PC-3 (cell line): ENCODE data around the gene FAM184A. TPM values are rescaled to one million over a fixed set of nuclear protein-coding genes. Genes with fewer than 3 reads are reported as not detected.
"Not testable (repeated sequence)": the region's sequence is repeated elsewhere in the genome, so short reads cannot be mapped to it uniquely, and the experiment has no call there.

Experiments used
- ATAC-seq: fragments of 200-7000 bp; cut with Tn5 transposase; 2 replicates; pipeline ENCODE4 v1.9.1; 2020; ENCODE audit warnings: mild to moderate bottlenecking, moderate library complexity
- BruUV-seq: library from RNA; stranded (reverse); fragments of 400-500 nt; replicated peaks from 2 replicates; lab custom pipeline; 2021; lab: Mats Ljungman, UMichigan
- CTCF ChIA-PET: fragments of 300-600 bp; sonication (Branson Sonifier 250); formaldehyde crosslinking; loops from one replicate; lab custom pipeline; 2022; ENCODE audit warnings: antibody characterized with exemption; lab: Charles Lee
- POLR2A ChIA-PET: fragments of 300-600 bp; sonication (Branson Sonifier 250); formaldehyde crosslinking; loops from one replicate; lab custom pipeline; 2022; ENCODE audit warnings: antibody characterized with exemption; ENCODE audit not compliant: unreplicated experiment; lab: Charles Lee
- DNase-seq: peaks from one replicate; pipeline ENCODE4 v3.0.0-alpha.2; 2015
- H2AFZ ChIP-seq: fragments of 300-600 bp; sonication (generic); 2 replicates; pipeline ENCODE4 v1.6.0; 2016; ENCODE audit warnings: antibody characterized with exemption, low read length
- H3F3A ChIP-seq: fragments of 300-600 bp; sonication (generic); one replicate; pipeline ENCODE4 v1.6.0; 2017; ENCODE audit warnings: antibody characterized with exemption, low read length, control low read depth, mild to moderate bottlenecking; ENCODE audit not compliant: unreplicated experiment
- H3K27ac ChIP-seq: fragments of 300-600 bp; sonication (generic); 2 replicates; pipeline ENCODE4 v1.5.1; 2016; ENCODE audit warnings: mild to moderate bottlenecking, low read length
- H3K27me3 ChIP-seq: fragments of 300-600 bp; sonication (generic); 2 replicates; pipeline ENCODE4 v1.6.1; 2016; ENCODE audit warnings: low read length, mixed read lengths
- H3K36me3 ChIP-seq: fragments of 300-600 bp; sonication (generic); 2 replicates; pipeline ENCODE4 v1.6.1; 2016; ENCODE audit warnings: low read depth, mixed run types, low read length, mixed read lengths
- H3K4me1 ChIP-seq: fragments of 300-600 bp; sonication (generic); 2 replicates; pipeline ENCODE4 v1.5.1; 2016; ENCODE audit warnings: low read length; ENCODE audit not compliant: insufficient read depth
- H3K4me2 ChIP-seq: fragments of 300-600 bp; sonication (generic); 2 replicates; pipeline ENCODE4 v1.6.0; 2016; ENCODE audit warnings: low read length
- H3K4me3 ChIP-seq: fragments of 300-600 bp; sonication (generic); 2 replicates; pipeline ENCODE4 v1.5.1; 2016; ENCODE audit warnings: mild to moderate bottlenecking, low read length, mixed read lengths
- H3K79me2 ChIP-seq: fragments of 300-600 bp; sonication (generic); 2 replicates; pipeline ENCODE4 v1.6.1; 2017; ENCODE audit warnings: low read length, mixed read lengths
- H3K9ac ChIP-seq: fragments of 300-600 bp; sonication (generic); 2 replicates; pipeline ENCODE4 v1.6.0; 2016; ENCODE audit warnings: mild to moderate bottlenecking, low read length
- H3K9me2 ChIP-seq: fragments of 300-600 bp; sonication (generic); replicated peaks from 2 replicates; pipeline ENCODE4 v1.6.1; 2016; ENCODE audit warnings: mixed run types, low read length, mixed read lengths
- H3K9me3 ChIP-seq: fragments of 300-600 bp; sonication (generic); 2 replicates; pipeline ENCODE4 v1.6.1; 2016; ENCODE audit warnings: low read length, mixed read lengths
- H4K20me1 ChIP-seq: fragments of 300-600 bp; sonication (generic); 2 replicates; pipeline ENCODE4 v1.6.1; 2016; ENCODE audit warnings: low read length, mixed read lengths
- EZH2 ChIP-seq: fragments of 300-600 bp; sonication (generic); IDR thresholded peaks from one replicate; pipeline ENCODE4 v1.6.1; 2017; ENCODE audit warnings: antibody characterized with exemption, mild to moderate bottlenecking, low read length; ENCODE audit not compliant: unreplicated experiment
- EZH2phosphoT487 ChIP-seq: fragments of 300-600 bp; sonication (generic); IDR thresholded peaks from 2 replicates; pipeline ENCODE4 v1.6.1; 2018; ENCODE audit warnings: mild to moderate bottlenecking, antibody characterized with exemption, low read length, borderline replicate concordance
- intact Hi-C: fragments of 100-400 bp; cut with micrococcal nuclease; formaldehyde crosslinking; loops from 2 replicates; pipeline ENCODE4 v1.9.0; 2023
- total RNA-seq: library from RNA; depleted of rRNA; stranded (reverse); fragments of >200 nt; gene quantifications from 2 replicates; pipeline ENCODE4 v1.2.3, GENCODE V29; 2014
- TF ChIP-seq, protein P1 (sequence below): fragments of 300-600 bp; sonication (generic); conservative IDR thresholded peaks from 2 replicates; pipeline ENCODE4 v1.5.1; 2017; ENCODE audit warnings: antibody characterized with exemption, low read depth, mild to moderate bottlenecking, low read length

FAM184A gene
- total RNA-seq, 1 experiment from 2014 or later = 4.4 TPM

- Histone ChIP-seq H3K27ac (no peak overlapping the region), H3K9me3 (no peaks in the 10 kb centered on the region), H4K20me1 (no peaks in the 10 kb centered on the region), H3K9ac (no peak overlapping the region), H2AFZ (no peak overlapping the region), H3K4me1 (no peaks in the 10 kb centered on the region), H3K27me3 (no peaks in the 10 kb centered on the region), H3K4me3 (no peak overlapping the region), H3K79me2 (no peaks in the 10 kb centered on the region), H3F3A (no peaks in the 10 kb centered on the region), H3K36me3 (no peaks in the 10 kb centered on the region), H3K4me2 (no peak overlapping the region), H3K9me2 (no peaks in the 10 kb centered on the region)
- intact Hi-C loops = no loop called here
- TF ChIP-seq EZH2phosphoT487 (no peak), EZH2 (no peak)
- TF ChIP-seq, protein P1, sequence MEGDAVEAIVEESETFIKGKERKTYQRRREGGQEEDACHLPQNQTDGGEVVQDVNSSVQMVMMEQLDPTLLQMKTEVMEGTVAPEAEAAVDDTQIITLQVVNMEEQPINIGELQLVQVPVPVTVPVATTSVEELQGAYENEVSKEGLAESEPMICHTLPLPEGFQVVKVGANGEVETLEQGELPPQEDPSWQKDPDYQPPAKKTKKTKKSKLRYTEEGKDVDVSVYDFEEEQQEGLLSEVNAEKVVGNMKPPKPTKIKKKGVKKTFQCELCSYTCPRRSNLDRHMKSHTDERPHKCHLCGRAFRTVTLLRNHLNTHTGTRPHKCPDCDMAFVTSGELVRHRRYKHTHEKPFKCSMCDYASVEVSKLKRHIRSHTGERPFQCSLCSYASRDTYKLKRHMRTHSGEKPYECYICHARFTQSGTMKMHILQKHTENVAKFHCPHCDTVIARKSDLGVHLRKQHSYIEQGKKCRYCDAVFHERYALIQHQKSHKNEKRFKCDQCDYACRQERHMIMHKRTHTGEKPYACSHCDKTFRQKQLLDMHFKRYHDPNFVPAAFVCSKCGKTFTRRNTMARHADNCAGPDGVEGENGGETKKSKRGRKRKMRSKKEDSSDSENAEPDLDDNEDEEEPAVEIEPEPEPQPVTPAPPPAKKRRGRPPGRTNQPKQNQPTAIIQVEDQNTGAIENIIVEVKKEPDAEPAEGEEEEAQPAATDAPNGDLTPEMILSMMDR = no peak
- no TSS peak for BruUV-seq
- ChIA-PET CTCF (no interaction called here), POLR2A (no interaction called here)
- ATAC-seq = no peak
- no peak for DNase-seq
Observed at GRCh38 chr6:119012521-119012920, 65.9 kb downstream of the FAM184A start.

DNA sequence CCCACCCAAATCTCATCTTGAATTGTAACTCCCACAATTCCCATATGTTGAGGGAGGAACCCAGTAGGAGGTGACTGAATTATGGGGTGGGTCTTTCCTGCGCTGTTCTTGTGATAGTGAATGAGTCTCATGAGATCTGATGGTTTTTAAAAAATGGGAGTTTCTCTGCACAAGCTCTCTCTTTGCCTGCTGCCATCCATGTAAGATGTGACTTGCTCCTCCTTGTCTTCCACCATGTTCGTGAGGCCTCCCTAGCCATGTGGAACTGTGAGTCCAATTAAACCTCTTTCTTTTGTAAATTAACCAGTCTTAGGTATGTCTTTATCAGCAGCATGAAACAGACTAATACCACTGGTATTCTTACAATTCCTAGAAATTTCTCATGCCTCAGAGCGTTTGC is 69.2 kb downstream of the FAM184A start:
- H3K36me3 ChIP-seq, H3K9me3 ChIP-seq, DNase-seq, H2AFZ ChIP-seq, CTCF ChIA-PET, H3K27me3 ChIP-seq, H3F3A ChIP-seq, intact Hi-C loops, BruUV-seq, H3K4me1 ChIP-seq, H3K4me2 ChIP-seq, H3K79me2 ChIP-seq, H3K9me2 ChIP-seq, H3K4me3 ChIP-seq, ATAC-seq, H3K27ac ChIP-seq, H4K20me1 ChIP-seq, POLR2A ChIA-PET, H3K9ac ChIP-seq: not testable (repeated sequence)

GRCh38 chr6:119006974-119007373 is 71.5 kb downstream of the FAM184A start:
- TF ChIP-seq EZH2 (no peak), EZH2phosphoT487 (no peak)
- TF ChIP-seq, protein P1 = no peak
- Histone ChIP-seq H3K27ac (no peak overlapping the region), H3K4me3 (no peak overlapping the region), H2AFZ (no peak overlapping the region), H4K20me1 (no peaks in the 10 kb centered on the region), H3K9me2 (no peaks in the 10 kb centered on the region), H3K36me3 (no peaks in the 10 kb centered on the region), H3K4me2 (no peak overlapping the region), H3K4me1 (no peaks in the 10 kb centered on the region), H3K9me3 (no peaks in the 10 kb centered on the region), H3K79me2 (no peaks in the 10 kb centered on the region), H3K9ac (no peak overlapping the region), H3K27me3 (no peaks in the 10 kb centered on the region), H3F3A (no peaks in the 10 kb centered on the region)
- ATAC-seq (no peak), DNase-seq (no peak)
- POLR2A ChIA-PET = no interaction called here
- intact Hi-C loops = no loop called here
- CTCF ChIA-PET = no interaction called here
- BruUV-seq = no TSS peak
